NT2/D1 (cell line): ENCODE results near the gene PTGR3.

Source experiments
- SUZ12 ChIP-seq: IDR thresholded peaks from 2 replicates; pipeline ENCODE4 v1.6.1; 2011; ENCODE audit not compliant: insufficient read length, insufficient read depth; ENCODE audit errors: extremely low read depth
- ZNF274 ChIP-seq: IDR thresholded peaks from 2 replicates; pipeline ENCODE4 v1.6.1; 2011; ENCODE audit warnings: mild to moderate bottlenecking, low read depth, low read length

- TF ChIP-seq SUZ12 (no peak), ZNF274 (no peak)
These were observed 36.4 kb downstream of the PTGR3 start for GRCh38 chr18:75172299-75173124.
